Large intestine (tissue), 3 donors: ENCODE data around the gene EYA2. TPM values are rescaled to one million over a fixed set of nuclear protein-coding genes. Genes with fewer than 3 reads are reported as not detected.

Source experiments
- DNase-seq, 2 donors: peaks; one replicate each; pipeline versions ENCODE4 v3.0.0 to v3.0.0-alpha.2; 2013
- H3K27ac ChIP-seq: one replicate; pipeline ENCODE4 v1.5.1; 2013; ENCODE audit warnings: low read length
- H3K27me3 ChIP-seq: 2 replicates; pipeline ENCODE4 v1.6.1; 2013; ENCODE audit warnings: low read length; ENCODE audit not compliant: control insufficient read depth, insufficient read depth
- H3K36me3 ChIP-seq: 2 replicates; pipeline ENCODE4 v1.6.1; 2013; ENCODE audit warnings: low read length; ENCODE audit not compliant: control insufficient read depth, insufficient read depth
- H3K4me1 ChIP-seq: one replicate; pipeline ENCODE4 v1.6.1; 2013; ENCODE audit warnings: low read length; ENCODE audit not compliant: control insufficient read depth, insufficient read depth
- H3K4me3 ChIP-seq: one replicate; pipeline ENCODE4 v1.5.1; 2013; ENCODE audit warnings: low read length
- H3K9me3 ChIP-seq: one replicate; pipeline ENCODE4 v1.6.1; 2013; ENCODE audit warnings: mild to moderate bottlenecking, low read depth, low read length, moderate library complexity; ENCODE audit not compliant: control insufficient read depth
- WGBS: methylation state at CpG from one replicate; pipeline ENCODE4 v1.1.5; 2013; ENCODE audit warnings: low lambda C conversion rate; ENCODE audit not compliant: insufficient coverage; 5-methylcytosine and 5-hydroxymethylcytosine counted together
- polyA plus RNA-seq: library from polyadenylated mRNA; unstranded; fragments of 120-200 nt; gene quantifications from one replicate; pipeline ENCODE4 v1.2.1, GENCODE V29; 2013

The EYA2 gene
- polyA plus RNA-seq, 1 donor = 0.72 TPM

GRCh38 chr20:47033665-47034064 is 139.0 kb downstream of the EYA2 start:
- no peaks in the 10 kb centered on the region for H3K27me3 ChIP-seq
- no peak for DNase-seq
- no peaks in the 10 kb centered on the region for H3K9me3 ChIP-seq
- no peaks in the 10 kb centered on the region for H3K36me3 ChIP-seq
- no peak overlapping the region for H3K4me3 ChIP-seq
- H3K27ac ChIP-seq = no peak overlapping the region
- no peaks in the 10 kb centered on the region for H3K4me1 ChIP-seq

- Histone ChIP-seq H3K4me3 (no peak overlapping the region), H3K9me3 (no peaks in the 10 kb centered on the region), H3K4me1 (no peaks in the 10 kb centered on the region), H3K36me3 (no peaks in the 10 kb centered on the region), H3K27ac (no peak overlapping the region), H3K27me3 (no peaks in the 10 kb centered on the region)
- DNase-seq = no peak
- 83% methylated on average over 1 of the region's 10 CpGs for WGBS
Observed at GRCh38 chr20:47035026-47035590, 140.5 kb downstream of the EYA2 start.

GRCh38 chr20:47036091-47036870 is 141.6 kb downstream of the EYA2 start:
- Histone ChIP-seq H3K27ac (no peak overlapping the region), H3K36me3 (no peaks in the 10 kb centered on the region), H3K4me3 (no peak overlapping the region), H3K27me3 (no peaks in the 10 kb centered on the region), H3K9me3 (no peaks in the 10 kb centered on the region), H3K4me1 (no peaks in the 10 kb centered on the region)
- no CpG with 5 or more reads among the region's 12 CpGs for WGBS
- no peak for DNase-seq

- Histone ChIP-seq H3K4me3 (no peak overlapping the region), H3K9me3 (no peaks in the 10 kb centered on the region), H3K27ac (no peak overlapping the region), H3K36me3 (no peaks in the 10 kb centered on the region), H3K4me1 (no peaks in the 10 kb centered on the region), H3K27me3 (no peaks in the 10 kb centered on the region)
- no peak for DNase-seq
- WGBS = 100% methylated on average over 2 of the region's 18 CpGs
Observed at GRCh38 chr20:47038566-47039560, 144.2 kb downstream of the EYA2 start.

GRCh38 chr20:47040506-47041125 is 146.0 kb downstream of the EYA2 start:
- Histone ChIP-seq H3K27ac (no peak overlapping the region), H3K36me3 (no peaks in the 10 kb centered on the region), H3K9me3 (no peaks in the 10 kb centered on the region), H3K27me3 (no peaks in the 10 kb centered on the region), H3K4me1 (no peaks in the 10 kb centered on the region), H3K4me3 (no peak overlapping the region)
- DNase-seq = no peak
- WGBS = no CpG with 5 or more reads among the region's 5 CpGs

GRCh38 chr20:47041396-47041899 is 146.8 kb downstream of the EYA2 start:
- H3K9me3 ChIP-seq = no peaks in the 10 kb centered on the region
- no peaks in the 10 kb centered on the region for H3K36me3 ChIP-seq
- H3K4me3 ChIP-seq = no peak overlapping the region
- no peaks in the 10 kb centered on the region for H3K4me1 ChIP-seq
- no peak overlapping the region for H3K27ac ChIP-seq
- 90% methylated on average over 2 of the region's 4 CpGs for WGBS
- no peaks in the 10 kb centered on the region for H3K27me3 ChIP-seq
- no peak for DNase-seq

GRCh38 chr20:47042464-47042863 is 147.8 kb downstream of the EYA2 start:
- Histone ChIP-seq H3K27ac (no peak overlapping the region), H3K9me3 (no peaks in the 10 kb centered on the region), H3K27me3 (no peaks in the 10 kb centered on the region), H3K36me3 (no peaks in the 10 kb centered on the region), H3K4me3 (no peak overlapping the region), H3K4me1 (no peaks in the 10 kb centered on the region)
- 80% methylated on average over 1 of the region's 6 CpGs for WGBS
- DNase-seq = no peak

GRCh38 chr20:47043086-47043485 is 148.4 kb downstream of the EYA2 start:
- no peak for DNase-seq
- Histone ChIP-seq H3K4me3 (no peak overlapping the region), H3K4me1 (no peaks in the 10 kb centered on the region), H3K36me3 (no peaks in the 10 kb centered on the region), H3K9me3 (no peaks in the 10 kb centered on the region), H3K27ac (no peak overlapping the region), H3K27me3 (no peaks in the 10 kb centered on the region)
- 20% methylated on average over 1 of the region's 2 CpGs for WGBS

GRCh38 chr20:47044938-47045337 is 150.3 kb downstream of the EYA2 start:
- H3K36me3 ChIP-seq = no peaks in the 10 kb centered on the region
- no peak for DNase-seq
- no peak overlapping the region for H3K4me3 ChIP-seq
- no peaks in the 10 kb centered on the region for H3K27me3 ChIP-seq
- WGBS = no CpG with 5 or more reads among the region's 1 CpG
- H3K9me3 ChIP-seq = no peaks in the 10 kb centered on the region
- no peaks in the 10 kb centered on the region for H3K4me1 ChIP-seq
- no peak overlapping the region for H3K27ac ChIP-seq

GRCh38 chr20:47048054-47048453 is 153.4 kb downstream of the EYA2 start:
- DNase-seq = no peak
- Histone ChIP-seq H3K27me3 (no peaks in the 10 kb centered on the region), H3K36me3 (no peaks in the 10 kb centered on the region), H3K4me1 (no peaks in the 10 kb centered on the region), H3K4me3 (no peak overlapping the region), H3K27ac (no peak overlapping the region), H3K9me3 (no peaks in the 10 kb centered on the region)
- WGBS = 86% methylated on average over 4 of the region's 5 CpGs
